ENCODE data around the gene COPS7A.

COPS7A gene

DNA sequence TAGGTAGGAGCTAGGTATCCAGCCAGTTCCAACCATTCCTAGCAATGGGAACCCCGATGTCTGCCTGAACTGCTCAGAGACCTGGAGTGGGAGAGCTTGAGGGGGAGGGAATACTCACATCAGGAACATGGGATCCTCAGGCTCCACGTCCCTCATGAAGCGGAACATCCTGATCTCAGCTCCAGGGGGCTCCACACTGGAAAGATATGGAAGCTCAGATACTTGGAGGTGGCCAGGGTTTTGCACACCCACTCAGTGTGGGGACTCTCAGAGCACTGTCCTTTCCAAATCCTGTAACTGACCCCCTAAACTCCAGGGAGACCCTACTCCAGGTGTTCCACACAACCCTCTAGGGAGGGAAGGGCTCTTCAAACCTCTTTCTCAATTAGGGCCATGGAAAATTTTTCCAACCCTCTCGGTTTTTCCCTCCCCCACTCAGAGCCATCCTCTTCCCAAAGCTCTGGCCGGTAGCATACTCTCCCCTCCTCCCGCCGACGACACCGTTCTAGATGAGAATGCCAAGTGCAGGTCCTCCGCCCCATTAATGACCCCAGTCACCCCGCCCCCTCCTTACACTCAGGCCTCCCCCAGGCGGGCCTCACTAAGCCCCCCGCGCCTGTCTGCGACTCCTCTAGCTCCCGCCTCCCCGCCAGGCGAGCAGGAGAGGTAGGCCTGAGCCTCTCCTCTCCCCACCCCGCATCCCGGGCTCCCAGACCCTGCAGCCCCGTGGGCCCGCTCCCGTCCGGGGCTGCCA lies 28.5 kb downstream of the COPS7A start:
- DNase-seq: peak in 1 of 5 donors; percentile 17

GRCh38 chr12:6752921-6753771 lies 29.3 kb downstream of the COPS7A start, which contains the start of gene MLF2:
TSS of gene MLF2 (minus strand) at chr12:6753141. CDS start at chr12:6752334, 807 bp downstream.
- peak; percentile 92 to 98 (median 95) for DNase-seq

DNA sequence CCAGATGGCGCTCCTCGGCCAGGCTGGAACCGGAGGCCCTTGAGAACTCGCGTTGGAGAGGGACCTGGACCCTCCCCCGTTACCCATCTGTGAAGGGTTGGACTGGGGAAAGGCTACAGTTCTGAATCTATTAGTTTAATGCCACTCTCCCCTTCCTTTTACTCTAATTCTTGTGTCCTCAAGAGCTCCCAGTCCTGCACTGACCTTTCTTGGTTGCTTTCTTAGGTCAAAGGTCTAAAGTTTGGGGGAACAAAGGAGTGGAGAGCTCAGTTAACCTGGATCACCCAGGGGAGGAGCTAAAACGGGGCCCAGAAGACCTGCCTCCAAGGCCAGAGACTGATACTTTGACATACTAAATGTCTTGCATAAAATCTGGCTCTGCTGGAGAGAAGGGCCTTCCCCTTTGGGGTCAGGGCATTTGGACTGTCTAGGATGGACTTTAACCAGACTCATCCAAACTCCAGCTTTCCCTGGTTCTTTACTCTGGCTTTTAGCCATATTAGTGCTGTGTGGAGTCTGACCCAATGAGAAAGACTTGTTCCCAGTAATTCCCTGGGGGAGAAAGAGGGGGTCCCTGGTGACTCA lies 30.0 kb downstream of the COPS7A start:
- DNase-seq: no peak

DNA sequence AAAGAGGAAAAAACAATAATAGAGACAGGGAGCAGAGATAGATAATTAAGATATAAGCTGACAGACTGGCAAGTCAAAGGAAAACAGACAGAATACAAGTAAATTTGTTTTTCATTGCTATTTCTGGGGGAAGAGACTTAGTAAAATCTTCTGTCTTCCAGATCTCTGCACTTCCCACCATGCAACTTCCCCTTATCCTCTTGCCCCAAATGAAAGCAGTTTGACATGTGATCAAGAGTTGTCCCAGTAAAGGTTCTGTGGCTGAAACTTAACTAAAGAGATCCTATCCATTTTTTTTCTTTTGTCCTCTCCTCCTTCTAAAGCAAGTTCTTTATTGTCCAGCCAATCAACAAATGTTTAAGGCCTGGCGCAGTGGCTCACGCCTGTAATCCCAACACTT lies 30.6 kb downstream of the COPS7A start:
- no peak for DNase-seq

- no peak for DNase-seq
Observed at GRCh38 chr12:6757028-6757690, 33.3 kb downstream of the COPS7A start.

DNA sequence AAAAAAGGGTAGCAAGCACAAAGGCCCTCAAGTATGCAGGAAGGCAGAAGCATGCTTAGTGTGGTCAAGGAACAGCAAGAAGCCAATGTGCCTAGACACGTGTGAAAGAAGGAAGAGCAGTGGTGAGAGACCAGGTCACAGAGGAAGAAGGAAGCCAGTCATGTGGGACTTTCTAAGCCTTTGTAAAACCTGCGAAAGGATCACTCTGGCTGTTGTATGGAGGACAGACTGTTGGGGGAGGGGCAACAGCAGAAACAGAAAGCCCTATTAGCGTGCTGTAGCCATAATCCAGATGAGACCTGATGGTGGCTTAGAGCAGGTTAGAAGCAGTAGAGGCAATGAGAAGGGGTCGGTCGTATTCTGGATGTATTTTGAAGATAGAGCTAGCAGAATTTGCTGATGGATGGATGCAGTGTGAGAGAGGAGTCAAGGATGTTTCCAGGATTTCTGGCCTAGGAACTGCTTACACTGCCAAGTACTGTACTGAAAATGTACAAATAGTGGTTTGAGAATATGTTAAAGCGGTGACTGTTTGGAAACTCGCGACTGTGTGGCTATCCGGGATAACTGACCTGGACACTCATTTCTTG lies 34.8 kb downstream of the COPS7A start:
- no peak for DNase-seq

- DNase-seq: no peak
Observed at GRCh38 chr12:6759741-6760140, 35.9 kb downstream of the COPS7A start.

DNA sequence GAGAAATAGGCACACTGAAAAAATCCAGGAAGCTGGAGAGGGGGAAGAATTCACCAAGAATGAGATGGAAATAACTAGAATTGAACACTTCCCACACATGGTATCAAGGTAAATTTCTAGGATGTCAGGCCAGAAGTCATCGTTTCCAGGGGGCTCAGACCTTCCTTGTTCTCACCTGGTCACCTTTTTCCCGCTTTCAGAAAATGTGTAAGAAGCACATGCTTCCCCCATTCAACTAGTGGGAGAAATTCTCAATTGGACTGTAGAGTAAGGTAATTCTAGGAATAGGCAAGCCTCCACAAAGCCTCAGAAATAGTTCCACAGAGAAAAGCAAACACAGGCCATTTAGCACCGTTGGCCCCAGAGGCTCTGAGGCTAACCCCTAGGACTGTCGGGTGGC lies 39.5 kb downstream of the COPS7A start:
- no peak for DNase-seq

DNA sequence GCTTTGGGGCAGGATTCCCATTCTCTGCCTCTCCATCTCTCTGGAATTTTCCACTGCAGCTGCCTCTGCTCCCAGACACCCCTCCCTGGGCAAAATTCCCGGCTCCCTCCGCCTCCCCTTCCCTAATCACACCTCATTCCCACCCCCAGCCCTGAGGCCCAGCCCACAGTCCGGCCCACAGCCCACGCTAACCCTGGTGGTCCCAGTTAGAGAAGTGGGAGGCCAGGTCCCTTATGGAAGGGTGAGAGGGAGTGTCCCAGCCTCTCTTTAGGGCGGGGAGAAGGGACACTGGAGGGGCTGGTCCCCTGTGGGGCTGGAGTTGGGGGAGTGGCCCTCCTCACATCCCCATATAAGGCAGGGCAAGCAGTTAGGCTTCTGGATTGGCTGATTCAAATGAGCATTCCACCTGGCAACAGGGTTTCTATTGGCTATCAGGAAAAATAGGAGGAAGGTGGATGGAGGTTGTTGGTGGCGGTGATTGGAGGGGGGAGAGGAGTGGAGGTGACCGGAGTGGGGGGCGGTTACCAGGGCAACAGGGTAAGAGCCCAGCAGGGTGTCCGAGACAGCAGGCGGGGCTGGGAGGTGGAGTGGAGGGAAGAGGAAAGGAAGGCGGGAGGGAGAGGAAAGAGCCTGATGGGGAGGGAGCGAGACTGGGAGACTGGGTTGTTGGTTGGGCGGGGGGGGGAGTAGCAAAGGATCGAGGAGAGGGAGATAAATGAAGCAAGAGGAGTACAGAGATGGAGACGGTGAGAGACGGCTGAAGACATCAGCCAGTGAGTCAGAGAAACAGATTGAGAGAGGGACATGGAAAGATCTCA lies 40.4 kb downstream of the COPS7A start:
- DNase-seq: peak in 4 of 5 donors; percentile 28 to 83 (median 38)

GRCh38 chr12:6765048-6765633 lies 41.3 kb downstream of the COPS7A start:
- DNase-seq: no peak

- peak in 1 of 5 donors; percentile 34 for DNase-seq
Observed at GRCh38 chr12:6765634-6766581, 42.1 kb downstream of the COPS7A start, which contains the start of gene PTMS. TSS of gene PTMS (plus strand) at chr12:6766363. CDS start at chr12:6766706, 343 bp downstream.

GRCh38 chr12:6766651-6767349 lies 43.0 kb downstream of the COPS7A start:
- peak in 4 of 5 donors; percentile 40 to 57 (median 47) for DNase-seq

- no peak for DNase-seq
Observed at GRCh38 chr12:6767353-6768319, 43.8 kb downstream of the COPS7A start.

GRCh38 chr12:6768437-6768914 lies 44.6 kb downstream of the COPS7A start:
- no peak for DNase-seq

- DNase-seq: no peak
Observed at GRCh38 chr12:6768990-6769389, 45.1 kb downstream of the COPS7A start.

- DNase-seq: no peak
Observed at GRCh38 chr12:6769666-6770065, 45.8 kb downstream of the COPS7A start.

- DNase-seq: no peak
Observed at GRCh38 chr12:6770094-6770493, 46.2 kb downstream of the COPS7A start.

DNA sequence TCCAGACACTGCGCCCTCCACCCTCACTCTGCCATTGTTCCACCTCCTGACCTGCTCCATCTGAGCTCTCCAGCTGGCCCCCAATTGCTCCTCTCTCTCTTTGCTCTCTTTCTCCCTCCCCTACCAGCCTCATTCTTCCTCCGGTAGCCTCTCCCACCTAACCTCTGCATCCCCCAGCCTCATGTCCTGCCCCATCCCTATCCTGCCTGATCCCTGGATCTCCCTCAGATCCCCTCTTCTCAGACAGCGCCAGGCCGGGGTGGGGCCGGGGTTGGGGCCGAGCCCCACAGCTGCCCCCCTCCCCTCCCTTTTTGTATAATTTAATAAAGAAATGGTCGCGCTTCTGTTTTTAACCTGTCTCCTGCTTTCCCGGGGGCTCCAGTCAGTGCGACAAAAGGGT lies 46.8 kb downstream of the COPS7A start:
- DNase-seq: no peak
